Chondrocyte (in vitro differentiated cells): ENCODE measurements around the gene TGFBR1. TPM values are rescaled to one million over a fixed set of nuclear protein-coding genes. Genes with fewer than 3 reads are reported as not detected.

Experiments
- DNase-seq: peaks from one replicate; pipeline ENCODE4 v3.0.0; 2021; ENCODE audit warnings: mixed read lengths, low spot score
- H3K27ac Mint-ChIP-seq: one replicate; pipeline ENCODE4 v1.8.0; 2021; ENCODE audit warnings: mild to moderate bottlenecking, moderate library complexity, mixed read lengths; ENCODE audit not compliant: unreplicated experiment
- H3K27me3 Mint-ChIP-seq: 2 replicates; pipeline ENCODE4 v1.8.0; 2021; ENCODE audit warnings: low read depth, mixed read lengths
- H3K36me3 Mint-ChIP-seq: 2 replicates; pipeline ENCODE4 v1.8.0; 2021; ENCODE audit warnings: low read depth, mixed read lengths
- H3K4me1 Mint-ChIP-seq: 2 replicates; pipeline ENCODE4 v1.8.0; 2021; ENCODE audit warnings: low read depth, mild to moderate bottlenecking, mixed read lengths
- H3K4me3 Mint-ChIP-seq: one replicate; pipeline ENCODE4 v1.8.0; 2021; ENCODE audit warnings: mild to moderate bottlenecking, moderate library complexity, mixed read lengths; ENCODE audit not compliant: unreplicated experiment
- H3K9me3 Mint-ChIP-seq: 2 replicates; pipeline ENCODE4 v1.8.0; 2021; ENCODE audit warnings: low read depth, mixed read lengths
- CTCF ChIP-seq: fragments of 200-600 bp; sonication (generic); IDR thresholded peaks from 2 replicates; pipeline ENCODE4 v1.5.0; 2021; ENCODE audit warnings: antibody characterized with exemption, mild to moderate bottlenecking, moderate library complexity
- total RNA-seq: library from RNA; stranded (reverse); gene quantifications from 3 replicates; pipeline ENCODE4 v1.2.1, GENCODE V29; 2021

TGFBR1 gene
- total RNA-seq, 1 donor from 2014 or later, result 109 TPM

- Mint-ChIP-seq H3K27ac (no peak overlapping the region), H3K36me3 (peaks cover 10% of the 10 kb centered on the region), H3K9me3 (peaks cover 4% of the 10 kb centered on the region), H3K4me3 (no peak overlapping the region), H3K4me1 (peaks cover 39% of the 10 kb centered on the region), H3K27me3 (no peaks in the 10 kb centered on the region)
- TF ChIP-seq CTCF, result no peak
- DNase-seq, result no peak
These were observed 24.2 kb downstream of the TGFBR1 start for GRCh38 chr9:99129091-99129490.

- peaks cover 40% of the 10 kb centered on the region for H3K4me1 Mint-ChIP-seq
- no peak for DNase-seq
- no peaks in the 10 kb centered on the region for H3K27me3 Mint-ChIP-seq
- no peak overlapping the region for H3K4me3 Mint-ChIP-seq
- H3K27ac Mint-ChIP-seq, result no peak overlapping the region
- peaks cover 4% of the 10 kb centered on the region for H3K9me3 Mint-ChIP-seq
- no peak for TF ChIP-seq CTCF
- H3K36me3 Mint-ChIP-seq, result peaks cover 10% of the 10 kb centered on the region
These were observed 25.2 kb downstream of the TGFBR1 start for GRCh38 chr9:99130069-99130468.

- Mint-ChIP-seq H3K4me3 (no peak overlapping the region), H3K27ac (no peak overlapping the region), H3K9me3 (no peaks in the 10 kb centered on the region), H3K36me3 (peaks cover 13% of the 10 kb centered on the region), H3K4me1 (peaks cover 16% of the 10 kb centered on the region), H3K27me3 (no peaks in the 10 kb centered on the region)
- no peak for TF ChIP-seq CTCF
- DNase-seq, result no peak
These were observed 28.2 kb downstream of the TGFBR1 start for GRCh38 chr9:99133145-99133544.

- Mint-ChIP-seq H3K27me3 (no peaks in the 10 kb centered on the region), H3K36me3 (peaks cover 16% of the 10 kb centered on the region), H3K4me3 (no peak overlapping the region), H3K27ac (no peak overlapping the region), H3K4me1 (peaks cover 10% of the 10 kb centered on the region), H3K9me3 (no peaks in the 10 kb centered on the region)
- DNase-seq, result no peak
- TF ChIP-seq CTCF, result no peak
These were observed 30.0 kb downstream of the TGFBR1 start for GRCh38 chr9:99134893-99135341.

- Mint-ChIP-seq H3K4me3 (no peak overlapping the region), H3K27ac (no peak overlapping the region), H3K4me1 (peaks cover 12% of the 10 kb centered on the region), H3K36me3 (peaks cover 17% of the 10 kb centered on the region), H3K27me3 (no peaks in the 10 kb centered on the region), H3K9me3 (no peaks in the 10 kb centered on the region)
- no peak for DNase-seq
- TF ChIP-seq CTCF, result no peak
These were observed 30.5 kb downstream of the TGFBR1 start for GRCh38 chr9:99135456-99135855.
